Medulla oblongata (tissue), 1 donor: ENCODE data around the gene MUSTN1.

Experiments
- DNase-seq: peaks from one replicate; pipeline ENCODE4 v3.0.0-alpha.2; 2015; ENCODE audit errors: extremely low spot score

MUSTN1 gene

DNA sequence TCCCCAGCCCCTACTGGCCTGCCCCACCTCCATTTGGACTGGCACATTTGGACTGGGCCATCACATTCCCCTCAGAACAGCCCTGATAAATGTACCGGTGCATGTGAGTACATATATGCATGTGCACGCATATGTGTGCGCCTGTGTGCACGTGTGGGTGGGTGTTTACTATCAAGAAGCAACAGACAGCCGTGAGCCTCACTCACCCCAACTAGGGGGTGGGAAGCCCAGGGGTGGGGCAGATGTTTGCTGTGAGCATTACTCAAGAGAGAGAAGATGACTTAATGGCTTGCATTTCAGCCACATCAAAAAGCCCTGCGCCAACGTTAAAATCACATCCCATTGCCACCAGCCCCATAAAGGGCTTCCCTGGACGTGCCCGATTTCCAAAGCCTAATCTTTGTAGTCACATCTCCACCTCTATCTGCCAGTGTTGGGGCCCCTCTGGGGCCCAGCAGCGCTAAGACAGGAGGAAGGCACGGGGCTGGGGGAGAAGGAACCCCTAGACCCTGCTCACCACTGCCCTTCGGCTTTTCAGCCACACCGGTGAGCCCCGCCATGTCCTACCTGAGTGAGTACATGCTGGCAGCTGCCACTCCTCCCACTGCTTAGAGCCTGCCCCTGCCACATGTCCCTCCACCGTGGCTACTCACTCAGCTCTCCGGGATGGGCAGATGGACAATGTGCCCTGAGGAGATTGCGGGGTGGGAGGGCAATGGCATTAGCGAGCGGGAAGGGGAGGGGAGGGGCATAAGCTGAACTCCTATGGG lies 29.4 kb downstream of the MUSTN1 start:
- no peak for DNase-seq

DNA sequence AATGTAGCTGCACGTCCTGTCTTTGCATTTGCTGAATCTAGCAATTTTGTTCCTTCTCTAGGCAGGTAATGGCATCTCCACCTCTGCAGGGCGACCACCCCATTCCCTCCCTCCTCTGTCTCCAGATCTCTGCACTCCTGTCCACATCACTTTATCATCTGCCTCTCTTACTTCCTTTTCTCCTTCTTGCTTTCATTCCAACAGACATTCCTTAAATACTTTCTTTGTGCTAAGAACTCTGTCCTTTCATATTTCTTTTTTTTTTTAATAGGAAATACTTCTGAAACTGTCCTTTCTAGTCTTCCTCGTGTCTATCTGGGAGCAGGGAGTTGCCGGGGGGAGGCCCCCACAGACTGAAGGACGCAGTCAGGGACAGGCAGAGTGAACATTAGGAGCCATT lies 33.0 kb downstream of the MUSTN1 start:
- no peak for DNase-seq

DNA sequence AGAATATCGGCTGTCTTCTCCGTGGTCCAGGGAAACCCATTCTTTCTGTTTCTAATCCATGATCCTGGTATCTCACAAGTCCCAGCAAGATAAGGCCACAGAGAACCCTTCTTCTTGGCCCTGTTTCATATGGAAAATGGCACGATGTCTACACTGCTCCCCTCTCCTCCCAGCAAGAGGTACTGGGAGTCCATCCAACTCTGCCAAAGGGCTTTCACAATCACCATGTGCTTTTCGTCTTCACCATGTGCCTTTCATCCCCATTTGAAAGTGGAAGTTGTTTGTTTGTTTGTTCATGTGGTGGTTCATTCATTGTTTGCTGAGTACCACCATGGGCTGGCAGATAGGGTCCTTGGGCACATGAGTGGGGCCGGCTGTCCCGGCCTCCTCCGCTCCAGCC lies 34.7 kb downstream of the MUSTN1 start:
- no peak for DNase-seq

DNA sequence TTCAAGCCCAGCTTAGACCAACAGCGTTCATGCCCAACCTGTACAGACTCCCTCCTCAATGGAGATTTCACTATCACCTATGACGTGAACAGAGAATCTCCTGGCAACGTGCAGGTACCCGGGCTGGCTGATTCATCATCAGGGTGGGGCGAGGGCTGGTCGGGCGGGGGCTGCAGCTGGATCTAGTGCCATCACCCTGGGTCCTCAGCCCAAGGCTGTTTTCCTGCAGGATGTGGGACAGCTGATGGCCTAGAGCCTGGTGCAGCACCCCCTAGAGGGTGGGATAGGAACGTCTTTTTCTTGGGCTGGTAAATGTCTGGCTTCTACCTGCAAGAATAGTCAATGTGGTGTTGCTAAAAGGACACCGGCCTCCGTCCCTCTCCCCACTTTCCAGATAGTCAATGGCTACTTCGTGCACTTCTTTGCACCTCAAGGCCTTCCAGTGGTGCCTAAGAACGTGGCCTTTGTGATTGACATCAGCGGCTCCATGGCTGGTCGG lies 35.8 kb downstream of the MUSTN1 start:
- no peak for DNase-seq

DNA sequence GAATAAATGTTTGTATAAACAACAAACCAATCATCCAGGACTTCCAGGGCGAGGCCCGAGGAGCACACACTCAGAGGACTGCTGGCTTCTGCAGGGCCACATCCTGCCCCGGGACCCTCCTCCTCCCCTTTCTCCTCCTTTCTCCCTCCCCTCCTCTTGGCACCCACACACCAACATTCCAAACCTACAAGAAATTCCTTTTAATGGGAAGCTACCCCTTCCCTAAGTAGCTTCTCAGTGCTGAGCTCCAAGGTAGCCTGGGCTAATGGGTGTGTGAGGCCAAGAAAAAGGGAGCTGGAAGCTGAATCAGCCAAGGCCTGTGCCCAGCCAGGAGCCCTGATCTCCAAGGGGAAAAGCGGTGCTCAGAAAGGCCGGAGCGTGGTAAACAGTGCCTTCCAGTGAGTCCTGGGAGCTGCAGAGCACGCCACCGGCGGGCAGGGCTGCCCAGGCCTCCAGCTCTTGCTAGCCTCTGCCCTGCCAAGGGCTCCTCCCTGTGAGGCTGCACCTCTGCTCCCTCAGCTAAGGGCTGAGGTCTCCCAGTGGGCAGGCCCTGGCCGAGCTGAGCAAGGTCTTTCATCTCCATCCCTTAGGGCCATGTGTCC lies 36.3 kb downstream of the MUSTN1 start:
- DNase-seq, result no peak

DNA sequence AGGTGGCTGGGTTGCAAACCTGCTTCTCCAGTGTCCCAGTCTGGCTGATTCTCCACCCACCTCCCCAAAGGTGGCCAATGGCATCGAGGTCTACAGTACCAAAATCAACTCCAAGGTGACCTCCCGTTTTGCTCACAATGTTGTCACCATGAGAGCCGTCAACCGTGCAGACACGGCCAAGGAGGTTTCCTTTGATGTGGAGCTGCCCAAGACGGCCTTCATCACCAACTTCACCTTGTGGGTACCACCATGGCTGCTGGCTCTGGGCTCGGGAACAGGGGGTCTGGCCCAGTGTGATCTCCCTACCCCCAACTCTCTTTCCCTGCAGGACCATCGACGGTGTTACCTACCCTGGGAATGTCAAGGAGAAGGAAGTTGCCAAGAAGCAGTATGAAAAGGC lies 38.4 kb downstream of the MUSTN1 start:
- DNase-seq, result no peak

DNA sequence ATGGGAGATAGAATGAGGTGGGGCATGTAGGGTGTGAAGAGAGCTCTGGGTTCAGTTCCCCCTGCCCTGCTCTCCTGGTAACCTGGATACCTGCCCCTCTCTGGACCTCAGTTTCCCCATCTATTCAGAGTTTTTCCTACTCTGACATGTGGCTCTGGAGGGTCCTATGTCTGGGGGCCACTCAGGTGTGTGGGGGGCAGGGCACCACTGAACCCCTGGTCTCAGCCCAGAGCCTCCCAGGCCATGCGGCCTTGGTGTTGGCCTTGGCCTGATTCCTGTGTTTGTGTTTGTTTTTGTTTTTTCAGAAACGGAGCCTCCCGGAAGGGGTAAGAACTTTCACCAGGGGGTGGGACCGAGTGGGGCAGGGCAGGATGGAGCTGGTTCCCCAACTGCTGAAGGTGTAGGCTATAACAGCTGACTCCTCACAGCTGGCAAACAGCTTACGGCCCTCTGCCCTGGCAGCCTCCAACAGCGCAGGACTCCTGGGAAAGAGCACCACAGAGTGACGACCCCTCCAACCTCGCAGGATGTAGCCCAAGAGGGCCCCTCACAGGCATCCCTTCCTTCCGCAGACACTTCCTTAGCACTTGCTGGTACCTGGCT lies 39.4 kb downstream of the MUSTN1 start:
- DNase-seq, result no peak

DNA sequence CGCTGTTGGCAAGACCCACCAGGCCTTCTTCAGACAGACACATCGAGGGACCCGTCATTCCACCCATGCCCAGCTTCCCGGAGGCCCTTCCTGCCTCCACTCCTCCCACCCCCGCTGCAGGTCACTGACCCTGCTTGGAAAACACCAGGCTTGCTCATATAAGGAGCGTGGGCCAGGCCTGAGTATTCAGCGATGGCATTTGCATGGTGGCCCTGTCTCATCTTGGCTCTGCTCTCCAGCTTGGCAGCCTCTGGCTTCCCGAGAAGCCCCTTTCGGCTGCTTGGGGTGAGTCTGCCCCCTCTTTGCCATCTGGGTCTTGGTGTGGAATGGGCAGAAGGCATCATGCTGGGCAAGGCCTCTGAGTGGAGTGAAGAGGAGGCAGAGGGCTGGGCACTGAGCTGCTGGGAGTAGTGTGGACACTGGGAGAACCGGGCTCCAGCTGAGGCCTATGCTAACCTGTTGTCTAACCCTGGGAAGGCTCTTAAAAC lies 40.2 kb downstream of the MUSTN1 start, which contains the start of gene ITIH3:
Gene ITIH3, plus strand, starts transcription at position 185 of the 488 bp plus-strand sequence. Its CDS starts 8 bp downstream, at position 193.
- DNase-seq, result no peak

DNA sequence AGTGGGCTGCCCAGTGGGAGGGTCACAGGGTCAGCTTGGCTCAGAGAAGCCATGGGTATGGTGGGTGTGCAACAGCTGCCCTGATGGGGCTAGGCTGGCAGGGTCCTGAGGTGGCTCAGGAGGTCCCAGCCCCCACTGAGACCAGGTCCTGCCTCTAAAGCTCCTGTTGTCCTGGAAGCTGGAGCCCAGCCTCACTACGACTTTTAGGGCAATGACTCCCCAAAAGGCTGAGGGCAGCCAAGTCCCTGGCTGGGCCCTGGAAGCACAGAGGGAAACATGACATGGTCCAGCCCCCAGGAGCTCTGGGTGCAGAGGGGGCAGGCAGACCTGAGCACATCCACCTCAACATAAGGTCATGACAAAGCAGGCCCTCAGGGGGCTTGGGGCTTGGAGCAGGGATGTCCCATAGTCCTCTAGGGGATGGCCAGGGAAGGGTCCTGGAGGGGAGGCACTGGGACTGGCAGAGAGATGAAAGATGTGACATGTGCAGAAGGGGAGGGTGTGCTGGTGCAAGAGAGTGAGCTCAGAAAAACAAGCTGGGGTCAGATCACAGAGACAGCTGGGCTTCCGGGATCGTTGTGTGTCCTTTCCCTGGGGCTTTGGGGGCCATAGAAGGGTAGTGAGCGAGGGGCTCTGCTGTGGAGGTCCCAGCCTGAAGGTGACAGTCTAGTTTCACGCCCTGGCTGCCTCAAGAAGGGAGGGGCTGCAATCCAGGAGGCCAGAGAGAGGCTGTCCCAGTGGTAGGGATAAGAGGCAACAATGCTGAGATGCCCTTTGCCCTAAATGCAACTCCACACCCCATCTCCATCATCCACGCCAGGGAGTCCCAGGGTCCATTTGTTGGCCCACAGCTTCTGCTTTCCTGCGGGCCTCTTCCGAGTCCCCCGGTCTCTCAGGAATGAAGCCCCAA lies 40.9 kb downstream of the MUSTN1 start:
- no peak for DNase-seq

DNA sequence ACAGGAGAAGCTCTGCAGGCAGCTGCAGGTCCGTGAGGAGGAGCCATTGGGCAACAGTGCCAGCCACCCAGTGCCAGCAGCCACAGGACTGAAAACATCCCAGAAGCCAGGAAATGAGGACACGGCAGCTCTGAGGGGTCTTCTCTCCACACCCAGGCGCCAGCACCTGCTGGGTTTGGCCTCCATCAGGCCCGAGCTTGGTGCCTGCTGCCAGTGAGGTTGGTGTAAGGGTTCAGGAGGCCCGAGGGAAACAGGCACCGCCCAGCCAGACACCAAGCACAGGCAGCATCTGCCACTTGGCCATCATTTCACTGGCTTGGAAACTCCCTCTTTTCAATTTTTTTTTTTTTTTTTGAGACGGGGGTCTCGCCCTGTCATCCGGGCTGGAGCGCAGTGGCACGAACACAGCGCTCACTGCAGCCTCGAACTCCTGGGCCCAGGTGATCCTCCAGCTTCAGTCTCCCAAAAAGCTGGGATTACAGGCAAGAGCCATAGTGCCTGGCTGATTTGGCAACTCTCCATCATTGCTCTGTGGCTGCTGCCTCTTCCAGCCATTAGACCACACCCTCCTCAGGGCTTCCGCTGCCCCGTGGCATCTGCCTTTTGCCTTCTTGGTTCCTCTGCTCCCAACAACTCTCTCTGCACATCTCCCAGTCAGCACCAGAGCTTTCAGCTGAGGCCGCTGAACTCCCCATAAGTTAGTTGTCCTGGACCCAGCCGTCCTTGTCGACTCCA lies 41.7 kb downstream of the MUSTN1 start:
- DNase-seq, result no peak

DNA sequence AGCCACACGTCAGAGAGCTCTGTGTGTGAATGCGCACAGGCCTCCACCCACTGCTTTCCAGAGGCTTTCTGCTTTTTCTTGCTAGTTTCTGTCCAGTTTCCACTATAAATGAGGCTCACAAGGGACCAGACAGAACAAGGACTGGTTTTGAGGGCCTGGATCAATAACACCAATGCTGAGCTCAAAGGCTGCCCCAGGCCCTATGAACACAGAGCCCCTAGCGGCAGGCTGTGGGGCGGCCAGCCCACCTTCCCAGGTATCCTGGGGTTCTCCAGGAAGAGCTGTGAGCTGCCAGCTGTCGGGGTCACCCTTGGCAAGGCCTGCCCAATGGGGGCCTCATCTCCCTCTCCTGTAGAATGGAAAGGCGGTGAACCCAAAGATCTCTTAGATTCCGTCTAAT lies 42.4 kb downstream of the MUSTN1 start:
- no peak for DNase-seq

DNA sequence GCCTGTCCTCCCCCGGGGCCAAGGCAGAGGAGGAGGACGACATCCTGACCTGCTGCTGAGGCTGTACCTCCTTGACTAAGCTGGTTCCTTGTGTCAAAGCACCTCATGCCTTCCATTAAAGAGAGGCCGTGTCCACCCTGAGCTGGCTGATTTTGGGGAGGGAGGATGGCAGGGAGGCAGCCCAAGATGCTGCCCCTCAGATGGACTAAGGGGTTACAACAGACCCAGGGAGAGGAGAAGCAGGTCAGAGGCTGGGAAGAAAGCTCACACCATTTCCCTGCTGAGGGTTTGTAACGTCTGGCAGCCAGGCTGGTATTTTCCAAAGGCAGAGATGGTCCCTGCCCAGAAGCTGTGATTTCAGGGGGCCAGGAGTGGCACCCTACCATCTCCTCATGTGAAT lies 42.9 kb downstream of the MUSTN1 start:
- DNase-seq, result no peak

DNA sequence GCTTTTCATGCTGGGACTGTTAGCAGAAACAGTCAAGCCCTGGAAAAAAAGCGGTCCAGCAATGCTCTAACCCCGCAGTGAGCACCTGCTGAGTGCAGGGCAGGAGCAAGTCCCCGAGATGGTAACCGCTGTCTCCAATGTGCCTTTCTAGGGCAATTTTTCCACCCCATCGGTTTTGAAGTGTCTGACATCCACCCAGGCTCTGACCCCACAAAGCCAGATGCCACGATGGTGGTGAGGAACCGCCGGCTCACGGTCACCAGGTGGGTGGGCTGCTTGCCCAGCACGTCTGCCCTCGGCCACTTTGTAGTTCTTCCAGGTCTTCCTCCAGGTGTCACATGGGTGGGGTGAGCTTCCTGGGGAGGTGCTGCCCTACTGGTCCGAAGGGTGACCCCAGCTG lies 43.5 kb downstream of the MUSTN1 start:
- DNase-seq, result no peak

DNA sequence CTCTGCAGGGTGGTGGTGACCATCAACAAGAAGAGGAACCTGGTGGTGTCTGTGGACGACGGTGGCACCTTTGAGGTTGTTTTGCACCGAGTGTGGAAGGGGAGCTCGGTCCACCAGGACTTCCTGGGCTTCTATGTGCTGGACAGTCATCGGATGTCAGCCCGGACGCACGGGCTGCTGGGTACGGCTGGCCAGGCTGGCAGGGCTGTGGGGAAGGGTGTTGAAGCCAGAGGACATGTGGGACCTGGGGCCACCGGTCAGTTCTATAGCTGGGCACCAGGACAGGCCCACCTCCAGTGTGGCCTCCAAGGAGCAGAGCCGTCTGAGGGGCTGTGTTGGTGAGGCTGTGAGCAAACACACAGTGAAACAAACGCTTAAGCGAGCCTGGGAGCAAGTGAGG lies 44.1 kb downstream of the MUSTN1 start:
- DNase-seq, result no peak

DNA sequence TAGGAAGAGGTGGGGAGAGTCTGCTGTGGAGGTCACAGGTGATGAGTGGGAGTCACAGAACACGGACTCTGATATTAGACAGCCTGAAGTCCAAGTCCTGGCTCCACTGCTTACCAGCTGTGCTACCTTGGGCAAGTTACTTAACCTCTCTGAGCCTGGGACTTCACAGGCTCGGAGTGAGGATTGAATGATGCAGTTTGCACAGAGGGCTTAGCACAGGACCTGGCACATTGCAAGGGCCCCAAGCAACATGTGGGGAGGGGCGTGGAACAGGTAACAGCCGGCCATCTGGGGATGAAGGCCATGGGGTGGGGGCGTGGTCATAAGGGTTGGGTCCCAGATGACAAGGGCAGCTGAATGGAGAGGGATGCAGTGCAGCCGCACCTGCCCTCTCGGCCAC lies 44.5 kb downstream of the MUSTN1 start:
- no peak for DNase-seq

DNA sequence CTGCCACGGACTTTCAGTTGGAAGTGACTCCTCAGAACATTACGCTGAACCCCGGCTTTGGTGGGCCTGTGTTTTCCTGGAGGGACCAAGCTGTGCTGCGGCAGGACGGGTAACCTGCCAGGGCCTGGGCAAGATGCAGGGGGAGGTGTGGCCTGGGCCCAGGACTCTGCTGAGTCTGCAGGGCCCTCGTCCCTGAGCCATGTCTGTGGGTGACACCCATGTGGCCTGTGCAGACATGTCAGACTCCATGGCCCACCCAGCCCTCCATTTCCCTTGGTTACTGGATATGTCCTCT lies 45.1 kb downstream of the MUSTN1 start:
- no peak for DNase-seq

DNA sequence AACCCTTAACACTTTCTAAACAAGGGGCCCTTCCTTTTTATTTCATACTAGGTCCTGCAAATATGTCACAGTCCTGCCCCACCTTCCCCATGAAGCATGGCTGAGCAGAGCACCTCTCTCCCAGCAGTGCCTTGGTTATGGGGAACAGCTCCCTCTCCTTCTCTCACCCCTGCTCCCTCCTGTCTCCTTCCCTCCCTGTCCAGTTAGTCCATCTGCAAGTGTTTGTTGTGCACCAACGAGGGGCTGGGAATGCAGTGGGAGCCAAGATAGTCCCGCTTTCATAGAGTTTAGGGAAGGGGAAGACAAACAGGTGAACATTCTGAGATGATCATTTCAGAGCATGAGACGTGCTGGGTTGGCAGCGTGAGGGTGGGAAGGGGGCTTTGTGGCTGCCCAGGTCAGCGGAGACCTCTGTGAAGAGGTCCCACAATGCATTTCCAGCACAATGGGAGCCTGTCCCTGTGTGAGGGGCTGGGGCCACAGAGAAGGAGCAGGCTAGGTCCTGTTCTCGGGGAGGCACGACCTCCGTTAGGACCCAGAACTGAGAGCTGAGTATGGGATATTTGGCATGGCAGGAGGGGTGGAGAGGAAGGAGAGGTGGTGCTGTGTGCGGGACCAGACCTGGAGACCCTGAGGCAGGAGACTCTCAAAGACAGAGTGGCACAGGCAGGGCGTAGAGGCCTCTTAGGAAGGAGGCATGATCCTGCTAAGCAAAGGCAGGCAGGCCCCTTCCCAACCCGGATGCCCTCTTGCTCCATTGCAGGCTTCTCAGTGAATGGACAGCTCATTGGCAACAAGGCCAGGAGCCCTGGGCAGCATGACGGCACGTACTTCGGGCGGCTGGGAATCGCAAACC lies 45.7 kb downstream of the MUSTN1 start:
- DNase-seq, result no peak

DNA sequence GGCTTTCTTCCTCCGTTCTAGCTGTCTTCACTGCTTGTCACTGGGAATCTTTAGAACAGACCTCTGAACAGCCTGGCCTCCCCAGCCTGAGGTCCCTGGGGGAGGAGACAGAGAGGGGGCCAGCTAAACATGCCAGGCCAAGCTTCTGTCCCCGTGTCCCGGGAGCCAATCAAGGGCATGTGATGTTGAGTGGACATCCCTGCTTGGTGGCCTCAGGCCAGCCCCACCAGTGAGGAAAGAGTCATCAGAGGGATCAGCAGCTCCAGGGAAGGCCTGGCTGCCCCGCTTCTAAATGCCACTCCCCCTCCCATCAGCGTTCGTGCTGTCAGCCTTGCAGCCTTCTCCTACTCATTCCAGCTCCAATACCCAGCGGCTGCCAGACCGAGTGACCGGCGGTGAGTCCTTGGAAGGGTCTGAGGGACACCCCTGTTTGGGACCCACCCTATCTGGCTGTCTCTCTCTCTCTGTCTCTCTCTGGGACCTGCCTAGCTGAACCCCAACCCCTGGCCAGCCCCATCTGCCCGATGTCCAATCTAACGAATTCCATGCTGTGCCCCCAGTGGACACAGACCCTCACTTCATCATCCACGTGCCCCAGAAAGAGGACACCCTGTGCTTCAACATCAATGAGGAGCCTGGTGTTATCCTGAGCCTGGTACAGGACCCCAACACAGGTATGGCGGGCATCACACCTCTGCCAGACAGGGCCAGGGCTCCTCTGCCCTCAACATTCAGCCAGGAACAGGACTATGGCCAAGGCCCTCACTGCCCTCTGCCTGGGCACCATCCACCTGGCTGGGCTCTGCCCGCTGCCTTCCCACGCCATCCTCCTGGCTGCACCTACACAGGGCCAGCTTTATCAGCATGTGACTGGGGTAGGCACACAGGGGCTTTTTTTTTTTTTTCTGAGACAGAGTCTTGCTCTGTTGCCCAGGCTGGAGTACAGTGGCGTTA lies 46.9 kb downstream of the MUSTN1 start:
- DNase-seq, result peak; percentile 6

DNA sequence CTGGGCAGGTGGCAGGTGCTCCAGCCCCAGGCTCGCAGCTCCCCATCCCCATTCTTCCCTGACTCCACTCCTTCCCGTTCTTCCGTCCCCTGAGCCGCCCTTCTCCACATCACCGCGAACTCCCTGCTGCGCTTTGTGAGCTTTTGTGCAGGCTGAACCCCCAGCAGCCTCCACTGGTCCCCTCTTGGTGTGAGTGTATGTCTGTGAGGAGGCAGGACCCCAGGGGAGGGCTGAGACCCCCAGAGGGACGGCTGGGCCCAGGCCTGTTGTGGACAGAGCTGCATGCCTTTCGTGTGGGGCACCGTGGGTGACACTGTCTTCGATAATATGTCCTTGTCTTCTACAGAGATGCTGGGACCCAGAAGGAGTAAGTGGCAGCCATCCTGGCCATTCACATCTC lies 47.6 kb downstream of the MUSTN1 start:
- no peak for DNase-seq
